ENCODE measurements around the gene ARHGEF35. TPM values are rescaled to one million over a fixed set of nuclear protein-coding genes. Genes with fewer than 3 reads are reported as not detected.
"Not testable (repeated sequence)": the region's sequence is repeated elsewhere in the genome, so short reads cannot be mapped to it uniquely, and the experiment has no call there.

The ARHGEF35 gene
- total RNA-seq, 2 experiments from 2014 or later: 8.8 to 9.6 TPM

DNA sequence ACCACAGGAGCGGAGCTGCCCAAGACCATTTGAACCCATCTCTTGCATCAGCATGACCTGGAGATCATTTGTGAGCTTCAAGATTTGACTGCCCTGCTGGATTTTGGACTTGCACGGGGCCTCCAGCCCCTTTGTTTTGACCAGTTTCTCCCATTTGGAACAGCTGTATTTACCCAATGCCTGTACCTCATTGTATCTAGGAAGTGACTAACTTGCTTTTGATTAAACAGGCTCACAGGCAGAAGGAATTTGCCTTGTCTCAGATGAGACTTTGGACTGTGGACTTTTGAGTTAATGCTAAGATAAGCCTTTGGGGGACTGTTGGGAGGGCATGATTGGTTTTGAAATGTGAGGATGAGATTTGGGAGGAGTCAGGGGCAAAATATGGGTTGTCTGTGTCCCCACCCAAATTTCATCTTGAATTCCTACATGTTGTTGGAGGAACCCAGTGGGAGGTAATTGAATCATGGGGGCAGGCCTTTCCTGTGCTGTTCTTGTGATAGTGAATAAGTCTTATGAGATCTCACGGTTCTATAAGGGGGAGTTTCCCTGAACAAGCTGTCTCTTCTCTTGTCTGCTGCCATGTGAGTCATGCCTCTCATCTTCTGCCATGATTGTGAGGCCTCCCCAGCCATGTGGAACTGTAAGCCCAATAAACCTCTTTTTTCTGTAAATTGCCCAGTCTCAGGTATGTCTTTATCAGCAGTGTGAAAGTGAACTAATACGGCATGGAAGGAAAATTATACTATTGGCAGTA, 23.9 kb downstream of the ARHGEF35 start:
- H3K4me3 Mint-ChIP-seq; POLR2A ChIA-PET; H3K4me1 Mint-ChIP-seq (ENCODE audit: low read depth); H3K27ac Mint-ChIP-seq; intact Hi-C loops (cut with micrococcal nuclease); H3K27me3 Mint-ChIP-seq; H3K36me3 Mint-ChIP-seq; CTCF ChIA-PET; H3K9me3 Mint-ChIP-seq; DNase-seq: not testable (repeated sequence)

GRCh38 chr7:144164784-144165183, 30.8 kb downstream of the ARHGEF35 start:
- POLR2A ChIA-PET: no interaction called here
- H3K27me3 Mint-ChIP-seq: peaks cover 6% of the 10 kb centered on the region
- no peak for DNase-seq
- H3K36me3 Mint-ChIP-seq: no peaks in the 10 kb centered on the region
- H3K4me1 Mint-ChIP-seq (ENCODE audit: low read depth): no peaks in the 10 kb centered on the region
- no peak overlapping the region for H3K4me3 Mint-ChIP-seq
- CTCF ChIA-PET: interaction anchor here (1.6 kb wide), 1 partner anchor 13 kb away, joined by 4 read pairs; no protein-coding TSS in a partner anchor
- no peak overlapping the region for H3K27ac Mint-ChIP-seq
- intact Hi-C loops (cut with micrococcal nuclease): no loop called here
- H3K9me3 Mint-ChIP-seq: no peaks in the 10 kb centered on the region

GRCh38 chr7:144158861-144159260, 36.8 kb downstream of the ARHGEF35 start:
- no peaks in the 10 kb centered on the region for H3K4me1 Mint-ChIP-seq (ENCODE audit: low read depth)
- H3K9me3 Mint-ChIP-seq: no peaks in the 10 kb centered on the region
- H3K4me3 Mint-ChIP-seq: no peak overlapping the region
- no peak for DNase-seq
- no peak overlapping the region for H3K27ac Mint-ChIP-seq
- H3K27me3 Mint-ChIP-seq: peaks cover 14% of the 10 kb centered on the region
- ChIA-PET CTCF (interaction anchor here (1.0 kb wide), 1 partner anchor 31 kb away, joined by 4 read pairs; no protein-coding TSS in a partner anchor), POLR2A (no interaction called here)
- intact Hi-C loops (cut with micrococcal nuclease): no loop called here
- no peaks in the 10 kb centered on the region for H3K36me3 Mint-ChIP-seq

DNA sequence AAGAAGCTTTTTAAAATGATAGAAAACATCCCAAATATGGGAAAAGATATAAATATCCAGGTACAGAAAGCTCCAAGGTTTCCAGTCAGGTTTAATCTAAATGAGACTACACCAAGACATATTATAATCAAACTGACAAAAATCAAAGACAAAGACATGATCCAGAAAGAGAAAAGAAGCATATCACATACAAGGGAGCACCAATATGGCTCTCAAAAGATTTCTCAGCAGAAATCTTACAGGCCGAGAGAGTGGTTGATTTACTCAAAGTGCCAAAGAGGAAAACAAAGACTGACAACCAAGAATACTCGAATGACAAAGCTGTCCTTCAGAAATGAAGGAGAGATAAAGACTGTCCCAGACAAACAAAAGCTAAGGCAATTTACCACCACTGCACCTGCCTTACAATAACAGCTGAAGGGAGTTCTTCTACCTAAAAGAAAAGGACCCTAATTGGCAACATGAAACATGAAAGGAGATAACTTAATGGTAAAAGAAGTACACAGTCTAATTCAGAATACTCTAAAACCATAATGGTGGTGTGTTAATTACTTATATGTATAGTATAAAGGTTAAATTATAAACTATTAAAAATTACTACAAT, 47.3 kb downstream of the ARHGEF35 start:
- intact Hi-C loops (cut with micrococcal nuclease): no loop called here
- ChIA-PET POLR2A (no interaction called here), CTCF (interaction anchor here (0.9 kb wide), 1 partner anchor 20 kb away, joined by 3 read pairs; no protein-coding TSS in a partner anchor)

DNA sequence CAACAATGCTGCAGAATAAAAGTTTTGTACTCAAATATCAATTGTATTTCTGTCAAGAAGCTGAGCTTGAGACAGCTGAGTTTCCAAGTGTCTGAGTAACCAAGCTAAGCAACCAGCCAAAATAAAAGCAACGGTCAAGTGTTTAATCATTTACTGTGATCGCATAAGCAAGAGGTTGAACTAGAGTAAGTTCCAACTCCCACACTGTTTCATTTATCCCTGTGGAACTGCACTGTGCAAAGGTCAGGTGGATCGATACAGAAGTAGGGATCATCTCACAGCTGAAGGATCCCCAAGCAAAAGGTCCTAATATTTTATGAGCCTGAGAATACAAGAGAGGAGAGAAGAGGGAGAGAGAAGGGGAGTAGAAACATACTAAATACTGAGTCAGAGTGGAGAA, 51.2 kb downstream of the ARHGEF35 start:
- CTCF ChIA-PET: no interaction called here
- POLR2A ChIA-PET: no interaction called here
- Mint-ChIP-seq H3K27ac (no peak overlapping the region), H3K9me3 (peaks cover 21% of the 10 kb centered on the region), H3K4me3 (no peak overlapping the region), H3K4me1 (ENCODE audit: low read depth) (no peaks in the 10 kb centered on the region), H3K27me3 (peaks cover 1% of the 10 kb centered on the region), H3K36me3 (peaks cover 6% of the 10 kb centered on the region)
- no peak for DNase-seq
- intact Hi-C loops (cut with micrococcal nuclease): no loop called here

More for the DNA sequence above, 47.3 kb downstream of the ARHGEF35 start:
- no peaks in the 10 kb centered on the region for H3K4me1 Mint-ChIP-seq (ENCODE audit: low read depth)
- no peak overlapping the region for H3K27ac Mint-ChIP-seq
- DNase-seq: no peak
- peaks cover 6% of the 10 kb centered on the region for H3K36me3 Mint-ChIP-seq
- H3K4me3 Mint-ChIP-seq: no peak overlapping the region
- H3K9me3 Mint-ChIP-seq: peaks cover 32% of the 10 kb centered on the region
- H3K27me3 Mint-ChIP-seq: peaks cover 5% of the 10 kb centered on the region

DNA sequence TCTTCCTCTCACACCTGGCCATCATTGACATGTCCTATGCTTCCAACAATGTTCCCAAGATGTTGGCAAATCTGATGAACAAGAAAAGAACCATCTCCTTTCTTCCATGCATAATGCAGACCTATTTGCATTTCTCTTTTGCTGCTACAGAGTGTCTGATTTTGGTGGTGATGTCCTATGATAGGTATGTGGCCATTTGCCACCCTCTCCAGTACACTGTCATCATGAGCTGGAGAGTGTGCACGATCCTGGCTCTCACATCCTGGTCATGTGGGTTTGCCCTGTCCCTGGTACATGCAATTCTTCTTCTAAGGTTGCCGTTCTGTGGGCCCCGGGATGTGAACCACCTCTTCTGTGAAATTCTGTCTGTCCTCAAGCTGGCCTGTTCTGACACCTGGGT, 53.4 kb downstream of the ARHGEF35 start:
- H3K4me3 Mint-ChIP-seq: no peak overlapping the region
- H3K9me3 Mint-ChIP-seq: peaks cover 2% of the 10 kb centered on the region
- CTCF ChIA-PET: interaction anchor here (1.5 kb wide), 1 partner anchor 14 kb away, joined by 6 read pairs; no protein-coding TSS in a partner anchor
- POLR2A ChIA-PET: no interaction called here
- DNase-seq: no peak
- intact Hi-C loops (cut with micrococcal nuclease): no loop called here
- no peaks in the 10 kb centered on the region for H3K4me1 Mint-ChIP-seq (ENCODE audit: low read depth)
- peaks cover 1% of the 10 kb centered on the region for H3K27me3 Mint-ChIP-seq
- no peaks in the 10 kb centered on the region for H3K36me3 Mint-ChIP-seq
- no peak overlapping the region for H3K27ac Mint-ChIP-seq

- POLR2A ChIA-PET: no interaction called here
- Mint-ChIP-seq H3K4me1 (ENCODE audit: low read depth) (no peaks in the 10 kb centered on the region), H3K27ac (no peak overlapping the region), H3K27me3 (peaks cover 1% of the 10 kb centered on the region), H3K36me3 (no peaks in the 10 kb centered on the region), H3K4me3 (no peak overlapping the region), H3K9me3 (no peaks in the 10 kb centered on the region)
- no peak for DNase-seq
- CTCF ChIA-PET: no interaction called here
- intact Hi-C loops (cut with micrococcal nuclease): no loop called here
Observed at GRCh38 chr7:144137501-144137900, 58.1 kb downstream of the ARHGEF35 start.

Other genes starting within 250 kb of the ARHGEF35 start
- gene OR2F1, start 241.0 kb downstream of the ARHGEF35 start, total RNA-seq: not detected
- not detected for gene OR6B1, start 195.5 kb downstream of the ARHGEF35 start, total RNA-seq
- not detected for gene OR2A5, start 146.9 kb downstream of the ARHGEF35 start, total RNA-seq
- gene OR2A25, start 126.0 kb downstream of the ARHGEF35 start, total RNA-seq: not detected
- gene OR2A12, start 109.6 kb downstream of the ARHGEF35 start, total RNA-seq: not detected
- gene OR2A2, start 86.2 kb downstream of the ARHGEF35 start, total RNA-seq: not detected
- gene OR2A14, start 72.7 kb downstream of the ARHGEF35 start, total RNA-seq: not detected
- 1 to 10 TPM; 3.1 to 3.6 TPM for gene CTAGE4, start 12.4 kb downstream of the ARHGEF35 start, total RNA-seq
- gene OR2A42, start 43.8 kb upstream of the ARHGEF35 start, total RNA-seq: not detected
- gene OR2A7, start 69.0 kb upstream of the ARHGEF35 start, total RNA-seq: 1 to 10 TPM; 2.0 to 2.2 TPM
- gene CTAGE8, start 73.5 kb upstream of the ARHGEF35 start, total RNA-seq: 1 to 10 TPM; 1.7 to 1.8 TPM
- not detected for gene OR2A1, start 116.6 kb upstream of the ARHGEF35 start, total RNA-seq
- gene ARHGEF5, start 159.6 kb upstream of the ARHGEF35 start, total RNA-seq: 10 to 100 TPM; 17.0 to 17.2 TPM
- gene NOBOX, start 207.9 kb upstream of the ARHGEF35 start, total RNA-seq: not detected

Data from activated CD4-positive, alpha-beta memory T cell treated with anti-CD3 and anti-CD28 coated beads for 36 hours (primary cell).